Adrenal gland (tissue), 5 donors: ENCODE measurements around the gene CNOT6.

Experiments
- POLR2A ChIP-seq, 2 donors: fragments of 450-650 bp; IDR thresholded peaks; one replicate each; pipeline ENCODE4 v1.6.1; 2017; ENCODE audit warnings: antibody characterized with exemption in 2 of 2, mild to moderate bottlenecking in 2 of 2, moderate library complexity in 1 of 2
- TF ChIP-seq, protein P1 (sequence below), 6 experiments: fragments of 450-650 bp in 4 of 6; fragments of 200-600 bp in 2 of 6; sonication (generic) in 1 of 6; IDR thresholded peaks; 1 replicate in 5 of 6; 2 replicates in 1 of 6; pipeline versions ENCODE4 v1.5.1 to v1.8.0; 2016 to 2021; ENCODE audit warnings: antibody characterized with exemption in 6 of 6, mild to moderate bottlenecking in 2 of 6, moderate library complexity in 1 of 6
- donor health status: DM: no; HTN: no; CAD: no.

DNA sequence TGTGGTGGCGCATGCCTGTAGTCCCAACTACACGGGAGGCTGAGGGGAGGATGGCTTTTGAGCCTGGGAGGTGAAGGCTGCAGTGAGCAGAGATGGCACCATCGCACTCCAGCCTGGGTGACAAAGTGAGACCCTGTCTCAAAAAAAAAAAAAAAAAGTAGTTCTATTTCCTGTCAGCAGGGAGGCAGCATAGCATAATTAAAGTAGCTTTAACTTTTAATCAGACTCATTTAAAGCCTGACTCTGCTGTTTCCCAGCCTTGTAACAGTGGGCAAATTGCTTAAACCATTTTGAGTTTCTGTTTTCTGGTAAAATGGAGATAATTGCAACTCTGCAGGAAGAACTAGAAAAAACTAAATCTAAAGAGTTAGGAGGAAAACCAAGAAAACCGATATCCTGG lies 31.2 kb downstream of the CNOT6 start:
- TF ChIP-seq, protein P1, sequence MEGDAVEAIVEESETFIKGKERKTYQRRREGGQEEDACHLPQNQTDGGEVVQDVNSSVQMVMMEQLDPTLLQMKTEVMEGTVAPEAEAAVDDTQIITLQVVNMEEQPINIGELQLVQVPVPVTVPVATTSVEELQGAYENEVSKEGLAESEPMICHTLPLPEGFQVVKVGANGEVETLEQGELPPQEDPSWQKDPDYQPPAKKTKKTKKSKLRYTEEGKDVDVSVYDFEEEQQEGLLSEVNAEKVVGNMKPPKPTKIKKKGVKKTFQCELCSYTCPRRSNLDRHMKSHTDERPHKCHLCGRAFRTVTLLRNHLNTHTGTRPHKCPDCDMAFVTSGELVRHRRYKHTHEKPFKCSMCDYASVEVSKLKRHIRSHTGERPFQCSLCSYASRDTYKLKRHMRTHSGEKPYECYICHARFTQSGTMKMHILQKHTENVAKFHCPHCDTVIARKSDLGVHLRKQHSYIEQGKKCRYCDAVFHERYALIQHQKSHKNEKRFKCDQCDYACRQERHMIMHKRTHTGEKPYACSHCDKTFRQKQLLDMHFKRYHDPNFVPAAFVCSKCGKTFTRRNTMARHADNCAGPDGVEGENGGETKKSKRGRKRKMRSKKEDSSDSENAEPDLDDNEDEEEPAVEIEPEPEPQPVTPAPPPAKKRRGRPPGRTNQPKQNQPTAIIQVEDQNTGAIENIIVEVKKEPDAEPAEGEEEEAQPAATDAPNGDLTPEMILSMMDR (IDR thresholded peaks at IDR 0.05), result peak in 1 of 6 experiments; percentile 15
- TF ChIP-seq POLR2A (IDR thresholded peaks at IDR 0.05), result no peak
